Activated T-cell treated with anti-CD3 and anti-CD28 coated beads, Interleukin-2, amount 50 U/mL, for 4 hours (primary cell): ENCODE data around the gene ABHD16B. TPM values are rescaled to one million over a fixed set of nuclear protein-coding genes. Genes with fewer than 3 reads are reported as not detected.

Experiments used
- ATAC-seq, 2 donors: fragments of 200-7000 bp; cut with Tn5 transposase; one replicate each; pipeline ENCODE4 v1.10.0; 2021
- DNase-seq: peaks from one replicate; pipeline ENCODE4 v3.0.0-alpha.2; 2020
- H3K27me3 Mint-ChIP-seq: one replicate; pipeline ENCODE4 v1.8.0; 2021; ENCODE audit warnings: low read depth, mixed read lengths
- H3K36me3 Mint-ChIP-seq: one replicate; pipeline ENCODE4 v1.8.0; 2022; ENCODE audit warnings: mixed read lengths; ENCODE audit not compliant: insufficient read depth
- H3K4me1 Mint-ChIP-seq: one replicate; pipeline ENCODE4 v1.8.0; 2021; ENCODE audit warnings: low read depth, mixed read lengths
- H3K4me3 Mint-ChIP-seq: one replicate; pipeline ENCODE4 v1.8.0; 2021; ENCODE audit warnings: mild to moderate bottlenecking, moderate library complexity, mixed read lengths
- H3K9me3 Mint-ChIP-seq: one replicate; pipeline ENCODE4 v1.8.0; 2021; ENCODE audit warnings: mixed read lengths
- total RNA-seq, 3 donors: library from RNA; stranded (reverse); gene quantifications; one replicate each; pipeline ENCODE4 v1.2.1, GENCODE V29; 2021

ABHD16B gene
- total RNA-seq, 3 donors from 2014 or later: not detected

GRCh38 chr20:63885264-63886053, 24.2 kb downstream of the ABHD16B start:
- Mint-ChIP-seq H3K36me3 (peaks cover 20% of the 10 kb centered on the region), H3K9me3 (no peaks in the 10 kb centered on the region), H3K4me1 (no peaks in the 10 kb centered on the region), H3K27me3 (no peaks in the 10 kb centered on the region), H3K4me3 (no peak overlapping the region)
- ATAC-seq (no peak), DNase-seq (no peak)

- ATAC-seq (no peak), DNase-seq (no peak)
- no peaks in the 10 kb centered on the region for H3K27me3 Mint-ChIP-seq
- peaks cover 20% of the 10 kb centered on the region for H3K36me3 Mint-ChIP-seq
- no peak overlapping the region for H3K4me3 Mint-ChIP-seq
- no peaks in the 10 kb centered on the region for H3K4me1 Mint-ChIP-seq
- H3K9me3 Mint-ChIP-seq: no peaks in the 10 kb centered on the region
These were observed 24.7 kb downstream of the ABHD16B start for GRCh38 chr20:63886054-63886419.

GRCh38 chr20:63886921-63887320, 25.6 kb downstream of the ABHD16B start:
- no peaks in the 10 kb centered on the region for H3K9me3 Mint-ChIP-seq
- peaks cover 20% of the 10 kb centered on the region for H3K36me3 Mint-ChIP-seq
- DNase-seq (no peak), ATAC-seq (no peak)
- H3K4me1 Mint-ChIP-seq: no peaks in the 10 kb centered on the region
- H3K27me3 Mint-ChIP-seq: no peaks in the 10 kb centered on the region
- no peak overlapping the region for H3K4me3 Mint-ChIP-seq

- ATAC-seq (no peak), DNase-seq (no peak)
- Mint-ChIP-seq H3K9me3 (no peaks in the 10 kb centered on the region), H3K4me3 (no peak overlapping the region), H3K4me1 (peaks cover 5% of the 10 kb centered on the region), H3K36me3 (peaks cover 11% of the 10 kb centered on the region), H3K27me3 (no peaks in the 10 kb centered on the region)
These were observed 28.2 kb downstream of the ABHD16B start for GRCh38 chr20:63889241-63890200.

GRCh38 chr20:63890201-63890576, 28.9 kb downstream of the ABHD16B start:
- ATAC-seq: no peak
- peaks cover 7% of the 10 kb centered on the region for H3K4me1 Mint-ChIP-seq
- no peaks in the 10 kb centered on the region for H3K27me3 Mint-ChIP-seq
- no peak for DNase-seq
- no peaks in the 10 kb centered on the region for H3K9me3 Mint-ChIP-seq
- peaks cover 7% of the 10 kb centered on the region for H3K36me3 Mint-ChIP-seq
- no peak overlapping the region for H3K4me3 Mint-ChIP-seq

- ATAC-seq: no peak
- H3K4me1 Mint-ChIP-seq: peaks cover 7% of the 10 kb centered on the region
These were observed 29.3 kb downstream of the ABHD16B start for GRCh38 chr20:63890616-63891015.

GRCh38 chr20:63891061-63892002, 30.0 kb downstream of the ABHD16B start:
- H3K4me1 Mint-ChIP-seq: peaks cover 14% of the 10 kb centered on the region
- H3K4me3 Mint-ChIP-seq: no peak overlapping the region
- H3K9me3 Mint-ChIP-seq: no peaks in the 10 kb centered on the region
- peaks cover 7% of the 10 kb centered on the region for H3K36me3 Mint-ChIP-seq
- no peaks in the 10 kb centered on the region for H3K27me3 Mint-ChIP-seq
- DNase-seq (no peak), ATAC-seq (no peak)

More at GRCh38 chr20:63890616-63891015, 29.3 kb downstream of the ABHD16B start:
- Mint-ChIP-seq H3K9me3 (no peaks in the 10 kb centered on the region), H3K27me3 (no peaks in the 10 kb centered on the region), H3K4me3 (no peak overlapping the region), H3K36me3 (peaks cover 7% of the 10 kb centered on the region)
- DNase-seq: no peak

GRCh38 chr20:63892402-63892801, 31.1 kb downstream of the ABHD16B start:
- Mint-ChIP-seq H3K4me3 (no peak overlapping the region), H3K27me3 (no peaks in the 10 kb centered on the region)
- no peak for ATAC-seq

GRCh38 chr20:63893999-63894357, 32.7 kb downstream of the ABHD16B start:
- ATAC-seq (no peak), DNase-seq (no peak)
- Mint-ChIP-seq H3K4me1 (peaks cover 36% of the 10 kb centered on the region), H3K4me3 (peak overlapping the region; percentile 76), H3K36me3 (peaks cover 8% of the 10 kb centered on the region), H3K9me3 (no peaks in the 10 kb centered on the region), H3K27me3 (no peaks in the 10 kb centered on the region)

More at GRCh38 chr20:63892402-63892801, 31.1 kb downstream of the ABHD16B start:
- peaks cover 6% of the 10 kb centered on the region for H3K36me3 Mint-ChIP-seq
- no peak for DNase-seq
- H3K9me3 Mint-ChIP-seq: no peaks in the 10 kb centered on the region
- H3K4me1 Mint-ChIP-seq: peaks cover 22% of the 10 kb centered on the region

GRCh38 chr20:63894358-63895201, 33.3 kb downstream of the ABHD16B start, which contains the start of gene DNAJC5:
Gene DNAJC5 (plus strand): TSS chr20:63895126. CDS start chr20:63928346, 33,220 bp downstream.
- Mint-ChIP-seq H3K4me1 (peaks cover 41% of the 10 kb centered on the region), H3K36me3 (peaks cover 10% of the 10 kb centered on the region), H3K4me3 (peak within 1 kb of the TSS; percentile 95), H3K9me3 (no peaks in the 10 kb centered on the region), H3K27me3 (no peaks in the 10 kb centered on the region)
- peak; percentile 84 to 88 for ATAC-seq
- DNase-seq: peak; percentile 96

- no peaks in the 10 kb centered on the region for H3K27me3 Mint-ChIP-seq
- no peaks in the 10 kb centered on the region for H3K9me3 Mint-ChIP-seq
- H3K4me3 Mint-ChIP-seq: peak overlapping the region; percentile 95
- peaks cover 42% of the 10 kb centered on the region for H3K4me1 Mint-ChIP-seq
- DNase-seq (no peak), ATAC-seq (peak in 1 of 2 donors; percentile 19)
- peaks cover 8% of the 10 kb centered on the region for H3K36me3 Mint-ChIP-seq
These were observed 34.1 kb downstream of the ABHD16B start for GRCh38 chr20:63895202-63895951.

- Mint-ChIP-seq H3K9me3 (no peaks in the 10 kb centered on the region), H3K36me3 (peaks cover 8% of the 10 kb centered on the region), H3K4me3 (peak overlapping the region; percentile 95), H3K27me3 (no peaks in the 10 kb centered on the region), H3K4me1 (peaks cover 46% of the 10 kb centered on the region)
- ATAC-seq (no peak), DNase-seq (no peak)
These were observed 34.6 kb downstream of the ABHD16B start for GRCh38 chr20:63895952-63896263.
